Adrenal gland (tissue), 5 donors: ENCODE measurements around the gene ACOX3.

ENCODE experiments used
- POLR2A ChIP-seq, 2 donors: fragments of 450-650 bp; IDR thresholded peaks; one replicate each; pipeline ENCODE4 v1.6.1; 2017; ENCODE audit warnings: antibody characterized with exemption in 2 of 2, mild to moderate bottlenecking in 2 of 2, moderate library complexity in 1 of 2
- TF ChIP-seq, protein P1 (sequence below), 6 experiments: fragments of 450-650 bp in 4 of 6; fragments of 200-600 bp in 2 of 6; sonication (generic) in 1 of 6; IDR thresholded peaks; 1 replicate in 5 of 6; 2 replicates in 1 of 6; pipeline versions ENCODE4 v1.5.1 to v1.8.0; 2016 to 2021; ENCODE audit warnings: antibody characterized with exemption in 6 of 6, mild to moderate bottlenecking in 2 of 6, moderate library complexity in 1 of 6
- donor health status: DM: no; HTN: no; CAD: no.

DNA sequence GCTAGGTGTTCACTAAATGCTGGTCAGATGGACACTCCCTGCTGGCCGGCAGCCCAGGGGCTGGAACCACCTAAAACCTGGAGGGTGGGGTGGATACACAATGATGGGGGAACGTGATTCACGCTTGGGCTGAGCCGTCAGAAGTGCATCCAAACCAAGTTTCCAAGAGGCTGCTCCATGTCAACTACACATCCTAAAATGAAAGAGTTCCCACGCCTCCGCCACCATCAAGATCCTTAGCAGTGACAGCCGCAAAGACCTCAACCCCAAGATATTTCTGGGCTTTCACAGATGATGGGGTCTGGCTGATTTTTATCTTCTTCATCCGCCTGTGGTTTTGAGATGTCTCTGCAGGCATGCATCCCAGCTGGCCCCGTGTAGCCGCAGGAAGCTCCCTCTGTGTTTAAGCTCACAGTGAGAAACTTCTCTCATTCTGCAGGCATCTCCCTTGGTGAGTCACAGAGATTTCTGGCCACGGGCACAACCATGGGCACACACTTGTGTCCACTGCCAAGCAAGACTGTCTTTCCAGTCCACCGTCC lies 86.5 kb downstream of the ACOX3 start:
- TF ChIP-seq, protein P1, sequence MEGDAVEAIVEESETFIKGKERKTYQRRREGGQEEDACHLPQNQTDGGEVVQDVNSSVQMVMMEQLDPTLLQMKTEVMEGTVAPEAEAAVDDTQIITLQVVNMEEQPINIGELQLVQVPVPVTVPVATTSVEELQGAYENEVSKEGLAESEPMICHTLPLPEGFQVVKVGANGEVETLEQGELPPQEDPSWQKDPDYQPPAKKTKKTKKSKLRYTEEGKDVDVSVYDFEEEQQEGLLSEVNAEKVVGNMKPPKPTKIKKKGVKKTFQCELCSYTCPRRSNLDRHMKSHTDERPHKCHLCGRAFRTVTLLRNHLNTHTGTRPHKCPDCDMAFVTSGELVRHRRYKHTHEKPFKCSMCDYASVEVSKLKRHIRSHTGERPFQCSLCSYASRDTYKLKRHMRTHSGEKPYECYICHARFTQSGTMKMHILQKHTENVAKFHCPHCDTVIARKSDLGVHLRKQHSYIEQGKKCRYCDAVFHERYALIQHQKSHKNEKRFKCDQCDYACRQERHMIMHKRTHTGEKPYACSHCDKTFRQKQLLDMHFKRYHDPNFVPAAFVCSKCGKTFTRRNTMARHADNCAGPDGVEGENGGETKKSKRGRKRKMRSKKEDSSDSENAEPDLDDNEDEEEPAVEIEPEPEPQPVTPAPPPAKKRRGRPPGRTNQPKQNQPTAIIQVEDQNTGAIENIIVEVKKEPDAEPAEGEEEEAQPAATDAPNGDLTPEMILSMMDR (IDR thresholded peaks at IDR 0.05), result no peak
- TF ChIP-seq POLR2A (IDR thresholded peaks at IDR 0.05), result no peak
